ENCODE measurements around the gene WDR47.

DNA sequence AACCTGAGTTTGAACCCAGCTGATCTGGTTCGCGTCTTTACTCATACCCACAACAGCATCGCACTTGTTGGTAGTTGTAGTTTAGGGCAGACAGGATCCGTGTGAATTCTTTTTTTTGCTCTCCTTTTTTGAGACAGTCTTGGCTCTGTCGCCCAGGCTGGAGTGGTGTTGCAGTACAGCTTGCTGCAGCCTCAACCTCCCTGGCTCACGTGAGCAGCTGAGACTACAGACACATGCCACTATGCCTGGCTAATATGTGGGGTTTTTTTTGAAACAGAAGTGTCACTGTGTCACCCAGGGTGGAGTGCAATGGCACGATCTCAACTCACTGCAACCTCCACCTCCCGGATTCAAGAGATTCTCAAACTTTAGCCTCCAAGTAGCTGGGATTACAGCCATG lies 26.0 kb upstream of the WDR47 start:
- TF ChIP-seq, protein P1, sequence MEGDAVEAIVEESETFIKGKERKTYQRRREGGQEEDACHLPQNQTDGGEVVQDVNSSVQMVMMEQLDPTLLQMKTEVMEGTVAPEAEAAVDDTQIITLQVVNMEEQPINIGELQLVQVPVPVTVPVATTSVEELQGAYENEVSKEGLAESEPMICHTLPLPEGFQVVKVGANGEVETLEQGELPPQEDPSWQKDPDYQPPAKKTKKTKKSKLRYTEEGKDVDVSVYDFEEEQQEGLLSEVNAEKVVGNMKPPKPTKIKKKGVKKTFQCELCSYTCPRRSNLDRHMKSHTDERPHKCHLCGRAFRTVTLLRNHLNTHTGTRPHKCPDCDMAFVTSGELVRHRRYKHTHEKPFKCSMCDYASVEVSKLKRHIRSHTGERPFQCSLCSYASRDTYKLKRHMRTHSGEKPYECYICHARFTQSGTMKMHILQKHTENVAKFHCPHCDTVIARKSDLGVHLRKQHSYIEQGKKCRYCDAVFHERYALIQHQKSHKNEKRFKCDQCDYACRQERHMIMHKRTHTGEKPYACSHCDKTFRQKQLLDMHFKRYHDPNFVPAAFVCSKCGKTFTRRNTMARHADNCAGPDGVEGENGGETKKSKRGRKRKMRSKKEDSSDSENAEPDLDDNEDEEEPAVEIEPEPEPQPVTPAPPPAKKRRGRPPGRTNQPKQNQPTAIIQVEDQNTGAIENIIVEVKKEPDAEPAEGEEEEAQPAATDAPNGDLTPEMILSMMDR (IDR thresholded peaks at IDR 0.05; ENCODE audit: low read length): no peak
- no peak for TF ChIP-seq EZH2 (IDR thresholded peaks at IDR 0.05; ENCODE audit: borderline replicate concordance, low read length)

All from OCI-LY1 (cell line).